HG03066 (cell line): Measurements from ENCODE around the gene DOCK4.

ENCODE experiments used
- ATAC-seq: cut with Tn5 transposase; IDR thresholded peaks from one replicate; pipeline ENCODE4 v1.9.1; 2021; ENCODE audit warnings: low read depth; ENCODE audit not compliant: unreplicated experiment

Gene DOCK4

DNA sequence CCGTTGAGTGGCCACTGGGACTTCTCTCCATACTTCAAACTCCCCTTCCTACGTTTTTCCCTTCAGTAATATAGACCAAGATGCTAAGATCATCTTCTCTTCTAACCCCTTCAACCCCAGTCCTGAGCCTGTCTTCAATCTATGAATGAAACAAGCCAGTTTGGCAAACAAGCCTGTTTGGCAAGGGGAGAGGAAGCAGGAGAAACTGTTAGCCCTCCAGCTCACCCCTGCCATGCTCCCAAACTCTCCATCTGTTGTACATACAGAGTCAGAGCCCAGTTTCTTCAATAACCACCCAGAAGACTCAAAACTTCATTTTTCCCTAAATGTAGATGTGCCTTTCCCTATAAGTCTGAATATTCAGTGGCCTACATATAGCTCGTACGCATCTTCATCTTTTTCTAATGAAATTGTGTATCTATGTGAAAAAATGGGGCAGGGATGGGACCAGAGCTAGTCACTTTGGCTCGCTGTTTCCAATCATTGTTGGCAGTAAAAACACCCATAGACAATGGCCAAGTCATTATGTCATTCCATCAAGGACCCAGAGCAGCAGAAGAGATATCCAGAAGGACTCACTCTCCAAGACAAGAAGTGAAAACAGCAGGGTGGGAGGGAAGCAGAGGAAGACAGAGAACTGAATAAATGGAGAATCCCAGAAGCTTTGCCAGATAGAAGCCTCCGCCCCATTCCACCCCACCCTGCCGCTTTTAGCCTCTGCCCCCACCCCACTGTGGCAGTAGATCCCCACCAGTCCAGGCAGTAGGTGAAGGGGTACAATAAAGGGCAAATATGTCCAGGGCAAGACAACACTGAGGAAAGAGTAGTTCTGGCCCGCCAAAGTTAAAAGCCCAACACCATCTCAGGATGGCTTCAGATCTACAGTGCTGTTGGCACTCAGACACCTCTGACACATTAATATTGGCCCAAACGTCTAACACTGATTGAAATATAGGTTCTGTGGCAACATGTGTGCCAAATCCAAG, 87.3 kb downstream of the DOCK4 start:
- ATAC-seq = no peak

DNA sequence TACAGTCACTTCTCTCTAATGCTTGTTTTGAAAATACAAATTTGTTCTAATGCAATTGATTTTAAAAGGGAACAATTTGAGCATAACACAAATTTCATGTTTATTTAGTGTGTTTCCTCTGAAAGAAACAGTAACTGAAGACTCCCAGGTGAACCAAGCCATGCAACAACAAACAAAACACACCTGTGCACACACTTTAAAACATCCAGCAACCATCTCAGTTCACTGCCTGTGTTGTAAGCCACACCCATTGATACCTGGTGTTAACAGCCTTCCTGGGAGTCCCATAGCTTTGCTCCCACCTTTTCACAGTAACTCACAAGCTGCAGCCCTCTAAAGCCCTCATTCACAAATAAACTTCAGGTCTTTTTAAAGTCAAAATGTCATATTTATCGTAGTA, 89.3 kb downstream of the DOCK4 start:
- ATAC-seq = no peak

DNA sequence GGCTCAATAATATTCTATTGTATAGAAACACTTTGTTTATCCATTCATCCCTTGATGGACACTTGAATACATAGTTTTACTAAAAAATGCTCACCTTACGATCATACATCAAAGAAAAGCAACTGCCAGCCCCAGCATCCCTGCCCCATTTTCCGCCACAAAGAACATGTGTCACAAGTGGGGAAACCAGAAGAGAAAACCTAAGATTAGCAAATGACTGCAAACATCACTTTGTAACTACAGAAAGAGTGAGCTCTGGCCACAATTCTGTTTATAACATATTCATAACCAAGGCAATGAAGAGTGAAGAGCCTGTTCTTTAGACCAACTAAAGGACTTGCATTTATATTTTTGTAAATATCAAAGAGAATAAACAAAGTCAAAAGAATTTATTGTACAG, 89.8 kb downstream of the DOCK4 start:
- no peak for ATAC-seq

DNA sequence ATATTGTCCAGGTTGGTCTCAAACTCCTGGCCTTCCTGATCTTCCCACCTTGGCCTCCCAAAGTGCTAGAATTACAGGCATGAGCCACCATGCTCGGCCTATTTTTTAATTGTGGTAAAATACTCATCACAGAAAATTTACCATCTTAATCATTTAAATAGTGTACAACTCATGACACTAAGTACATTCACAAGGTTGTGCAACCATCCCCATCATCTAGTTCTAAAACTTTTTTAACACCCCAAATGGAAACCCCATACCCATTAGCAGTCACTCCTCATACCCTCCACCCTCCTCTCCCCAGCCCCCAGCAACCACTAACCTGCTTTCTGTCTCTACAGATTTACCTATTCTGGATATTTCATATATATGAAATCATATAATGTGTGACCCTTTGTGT, 90.3 kb downstream of the DOCK4 start:
- ATAC-seq = no peak

DNA sequence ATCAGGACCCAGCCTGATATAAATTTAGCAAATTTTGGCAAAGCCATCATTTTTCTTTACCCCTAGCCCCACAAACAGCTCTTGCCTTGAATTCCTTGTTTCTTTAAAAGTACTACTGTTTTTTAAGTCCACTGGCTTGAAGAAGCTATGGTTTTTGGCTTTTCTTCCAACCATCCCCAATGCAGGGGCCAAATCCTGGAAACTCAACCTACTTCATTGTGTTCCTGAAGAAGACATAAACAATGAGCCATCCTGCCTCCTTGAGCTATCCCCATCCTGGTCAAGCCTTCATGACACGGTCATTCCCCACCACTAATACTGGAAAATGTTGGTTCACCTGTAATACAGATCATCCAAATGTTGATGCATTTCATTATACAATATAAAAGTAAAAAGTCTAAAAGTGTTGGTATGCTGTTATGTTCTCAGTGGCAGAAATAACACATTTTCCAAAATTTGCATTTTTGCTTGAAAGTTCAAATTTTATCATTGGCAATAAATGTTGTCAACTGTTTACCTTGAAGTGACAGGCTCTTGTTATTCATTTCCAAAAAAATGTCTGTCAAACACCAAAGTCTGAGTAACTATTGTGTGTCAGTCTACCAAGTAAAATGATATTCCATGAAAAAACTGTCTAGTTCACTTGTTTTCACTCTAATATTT, 92.2 kb downstream of the DOCK4 start:
- ATAC-seq = no peak

DNA sequence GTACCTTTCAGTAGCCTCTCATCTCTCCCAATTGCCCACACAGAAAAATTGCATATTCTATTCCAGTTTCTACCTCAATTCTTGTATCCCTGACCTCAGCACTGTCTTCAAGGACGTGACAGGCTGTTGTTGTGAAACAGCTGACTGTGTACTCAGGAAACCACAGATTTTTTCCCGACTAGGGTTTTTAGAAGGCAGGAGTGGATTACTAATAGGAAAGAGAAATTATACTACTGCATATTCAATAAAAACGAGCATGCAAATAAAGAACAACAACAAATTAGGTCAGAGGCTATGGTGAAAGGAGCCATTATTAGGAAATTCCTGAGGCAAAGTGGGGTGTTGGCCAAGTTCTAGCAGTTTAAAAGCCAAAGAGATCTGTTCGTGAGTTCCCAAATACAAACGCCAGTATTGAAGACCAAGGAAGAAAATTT, 93.4 kb downstream of the DOCK4 start:
- no peak for ATAC-seq

DNA sequence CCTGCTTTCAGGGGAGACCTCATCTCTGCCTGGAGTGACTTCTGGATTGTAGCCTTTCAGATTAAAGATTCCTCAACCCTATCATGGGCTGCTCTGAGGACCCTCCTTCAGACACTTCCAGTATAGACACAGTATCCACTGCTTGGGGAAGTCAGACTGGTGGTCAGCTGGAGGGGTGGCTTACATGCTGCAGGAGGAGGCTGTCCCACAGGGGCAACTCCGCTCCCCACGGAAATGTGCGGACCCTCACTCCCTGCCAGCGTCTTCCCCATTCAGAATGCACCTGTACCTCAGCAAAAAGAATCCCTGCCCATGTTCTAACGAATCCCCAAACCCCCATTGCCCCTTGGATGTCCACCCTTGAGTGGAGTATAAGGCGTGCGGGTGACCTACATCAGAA, 95.5 kb downstream of the DOCK4 start:
- ATAC-seq = no peak

DNA sequence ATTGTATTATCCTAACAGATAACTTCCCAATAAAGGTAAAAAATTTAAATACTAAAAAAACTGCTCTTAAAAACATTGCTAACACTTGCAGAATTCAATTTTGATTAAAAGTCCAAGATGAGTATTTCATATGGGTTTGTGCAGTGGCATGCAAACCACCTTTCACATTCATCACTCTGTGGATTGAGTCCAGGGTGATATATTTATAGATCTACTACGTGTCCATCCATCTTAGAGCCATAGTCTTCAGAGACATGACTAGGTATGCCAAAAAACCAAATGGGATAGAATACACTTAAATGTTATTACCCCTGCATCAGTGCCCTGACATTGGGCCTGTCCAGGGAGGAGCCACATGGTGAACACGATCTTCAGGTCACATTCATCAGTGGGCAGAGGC, 96.0 kb downstream of the DOCK4 start:
- no peak for ATAC-seq

DNA sequence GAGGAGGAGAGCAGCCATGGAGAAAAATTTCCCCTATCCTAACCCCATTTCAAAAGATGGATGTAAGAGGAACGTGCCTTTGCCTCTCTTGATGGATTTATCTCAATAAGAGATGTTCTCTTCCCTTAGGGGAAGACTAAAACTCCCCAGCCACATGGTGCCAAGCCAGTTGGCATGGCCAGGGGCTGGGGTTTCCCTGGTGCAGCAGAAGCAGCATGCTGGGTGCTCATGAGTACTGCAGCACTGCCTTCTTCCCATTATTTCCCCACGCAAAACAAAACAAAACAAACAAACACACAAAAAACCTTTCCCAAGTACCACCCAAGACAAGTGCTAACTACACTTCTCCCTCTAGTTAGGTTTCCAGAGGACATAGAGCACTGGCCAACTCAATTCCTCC, 97.2 kb downstream of the DOCK4 start:
- ATAC-seq = no peak

DNA sequence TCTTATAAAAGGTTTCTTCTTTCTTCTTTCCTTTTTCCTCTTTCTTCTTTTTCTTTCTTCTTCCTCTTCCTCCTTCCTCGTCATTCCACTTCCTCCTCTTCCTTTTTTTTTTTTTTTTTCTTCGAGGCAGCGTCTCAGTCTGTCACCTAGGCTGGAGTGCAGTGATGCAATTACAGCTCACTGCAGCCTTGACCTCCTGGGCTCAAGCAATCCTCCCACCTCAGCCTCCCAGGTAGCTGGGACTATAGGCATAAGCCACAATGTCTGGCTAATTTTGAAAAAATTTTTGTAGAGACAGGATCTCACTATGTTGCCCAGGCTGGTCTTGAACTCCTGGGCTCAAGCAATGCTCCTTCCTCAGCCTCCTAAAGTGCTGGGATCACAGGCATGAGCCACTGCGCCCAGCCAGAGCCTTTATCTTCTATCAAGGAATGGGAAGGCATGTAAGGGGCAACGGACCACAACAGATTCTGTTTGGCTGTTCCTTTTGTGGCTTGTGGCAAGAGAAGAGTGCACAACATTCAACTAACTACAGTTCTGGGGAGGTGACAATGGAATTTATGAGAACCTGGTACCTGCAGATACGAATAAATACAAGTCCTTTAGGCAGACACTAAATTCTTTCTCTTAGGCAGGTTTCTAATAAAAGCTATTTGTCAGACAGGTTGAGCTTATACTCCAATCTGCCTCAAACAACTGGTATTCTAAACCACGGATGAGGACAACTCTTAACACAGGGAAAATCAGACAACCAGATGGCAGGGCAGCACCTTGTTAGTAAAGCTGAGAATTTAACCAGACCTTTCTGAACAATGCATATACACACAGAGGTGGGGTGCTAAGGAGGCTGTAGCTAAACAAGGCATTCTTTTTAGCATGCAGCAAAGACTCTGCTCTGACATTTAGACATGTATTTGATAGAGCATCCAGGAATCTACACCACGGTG, 100.3 kb downstream of the DOCK4 start:
- ATAC-seq = no peak

DNA sequence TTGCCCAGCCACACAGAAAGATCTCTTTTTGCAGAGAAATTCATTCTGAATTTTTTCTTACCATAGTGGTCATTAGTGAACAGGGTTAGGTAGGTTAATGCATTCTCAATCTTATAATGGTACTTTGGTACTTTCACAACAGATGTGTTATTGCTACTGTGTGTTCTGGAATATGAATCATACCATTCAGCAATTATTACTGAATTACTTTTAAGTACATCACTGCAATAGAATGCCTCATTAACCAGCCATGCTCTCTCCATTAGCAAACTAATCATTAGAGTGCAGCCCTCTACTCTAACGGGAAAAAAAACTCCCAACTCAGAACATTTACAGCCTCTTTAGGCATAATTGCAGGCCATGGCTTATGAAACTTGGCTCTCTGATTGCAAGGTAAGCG, 102.1 kb downstream of the DOCK4 start:
- no peak for ATAC-seq

DNA sequence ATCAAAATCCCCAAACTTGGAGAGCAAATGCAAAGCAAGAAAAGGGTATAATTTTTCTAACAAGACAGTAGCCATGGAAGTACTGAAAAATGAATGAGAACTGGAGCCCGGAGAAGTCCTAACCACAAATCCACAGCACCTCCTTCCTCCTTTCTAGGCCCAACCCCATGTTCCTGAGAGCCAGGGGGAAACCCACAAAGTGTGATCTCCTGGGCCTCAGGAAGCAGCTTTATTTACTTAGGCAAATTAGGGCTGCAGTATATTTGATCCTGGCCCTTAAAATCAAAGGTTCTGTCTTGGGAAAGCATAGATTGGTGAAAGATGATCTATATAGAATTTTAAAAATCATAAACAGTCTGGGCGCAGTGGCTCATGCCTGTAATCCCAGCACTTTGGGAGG, 103.0 kb downstream of the DOCK4 start:
- ATAC-seq = no peak

DNA sequence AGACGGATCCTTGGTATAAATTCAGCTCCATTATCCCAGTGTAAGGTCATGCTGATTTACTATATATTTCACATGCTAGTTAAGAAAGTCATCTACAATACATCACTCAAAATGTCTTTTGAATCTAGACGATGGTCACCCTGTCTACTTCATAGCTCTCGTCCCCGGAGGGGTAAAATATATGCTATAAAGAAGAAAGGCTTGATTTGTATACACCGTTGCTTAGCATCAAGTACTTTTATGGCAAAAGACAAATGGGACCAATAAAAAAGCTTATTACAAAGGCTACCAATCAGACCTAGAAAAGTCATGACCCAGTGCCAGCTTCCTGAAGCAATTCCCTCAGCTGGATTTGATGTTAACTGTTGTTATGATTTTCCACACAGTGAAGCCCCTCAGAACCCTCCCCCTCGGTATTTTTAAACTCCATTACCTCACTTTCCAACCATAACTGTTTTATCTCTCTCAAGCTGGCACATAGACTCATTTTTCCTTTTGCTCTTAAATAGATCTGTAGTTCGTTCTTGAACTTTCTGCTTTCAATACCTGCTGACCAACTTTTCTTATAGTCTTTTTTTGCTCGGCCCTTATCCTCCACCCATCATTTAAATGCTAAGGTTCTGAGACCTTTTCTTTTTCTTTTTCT, 104.9 kb downstream of the DOCK4 start:
- no peak for ATAC-seq

DNA sequence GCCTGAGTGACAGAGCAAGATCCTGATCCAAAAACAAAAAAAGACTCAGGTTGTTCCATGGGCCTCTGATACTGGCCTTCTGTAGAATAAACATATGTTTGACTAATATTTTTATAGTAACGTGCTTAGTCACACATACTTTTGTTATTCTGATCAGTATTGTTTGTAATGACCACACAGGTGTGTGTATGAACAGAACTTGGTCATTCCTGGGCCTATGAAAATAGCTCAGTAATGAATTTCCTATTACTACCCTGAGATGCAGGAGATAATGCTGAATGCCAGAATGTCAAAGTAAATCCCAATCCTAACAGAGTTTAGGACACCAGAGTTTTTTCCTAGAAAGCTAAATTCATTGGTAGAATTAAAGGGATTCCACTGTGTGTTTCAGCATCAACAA, 108.7 kb downstream of the DOCK4 start:
- no peak for ATAC-seq

DNA sequence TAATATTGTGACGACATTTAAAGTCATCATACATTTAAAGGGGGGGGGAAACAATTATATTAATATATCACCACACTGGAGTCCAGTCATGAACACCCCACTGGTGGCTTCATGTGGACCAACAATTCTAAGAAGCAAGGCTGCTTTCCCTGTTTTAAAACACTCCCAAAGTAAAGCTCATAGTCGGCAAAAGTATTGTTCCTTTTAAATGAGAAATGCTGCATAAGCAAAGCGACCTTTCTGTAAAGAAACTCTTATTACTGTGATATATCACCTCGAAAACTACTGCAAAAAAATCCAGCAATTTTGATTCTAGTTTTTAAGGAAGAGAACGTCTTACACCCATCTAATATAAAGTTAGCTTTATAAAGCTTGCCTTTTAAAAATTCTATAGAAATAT, 112.8 kb downstream of the DOCK4 start:
- no peak for ATAC-seq

DNA sequence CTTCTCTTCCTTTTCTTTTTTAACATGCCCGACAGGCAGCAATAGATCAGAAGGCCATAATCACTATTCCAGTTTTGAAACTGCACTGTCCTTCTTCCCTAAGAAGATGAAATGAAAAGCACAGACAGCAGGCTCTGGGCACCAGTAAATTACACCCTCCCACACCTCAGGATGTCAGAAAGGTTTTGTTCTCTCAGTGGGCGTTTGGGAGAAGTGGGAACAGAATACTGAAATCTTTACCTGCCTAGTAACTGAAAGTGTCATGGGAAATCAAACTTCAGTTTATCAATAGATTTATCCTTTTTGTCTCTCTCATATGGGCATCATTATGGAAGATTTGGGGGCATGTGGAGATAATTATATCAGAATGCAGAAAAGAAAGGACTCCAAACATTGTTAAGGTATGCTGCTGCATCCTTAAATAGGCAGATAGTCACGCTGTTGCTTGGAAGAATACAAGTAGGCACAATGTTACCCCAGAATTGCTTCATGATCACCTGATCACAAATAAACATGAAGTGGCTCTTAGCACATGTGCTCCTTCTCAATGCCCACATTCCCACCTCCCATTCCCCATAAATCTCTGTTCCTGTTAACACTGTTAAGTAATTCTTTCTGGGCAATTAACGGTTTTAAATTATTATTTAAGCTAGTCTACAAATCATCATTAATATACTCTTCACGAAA, 113.3 kb downstream of the DOCK4 start:
- no peak for ATAC-seq

DNA sequence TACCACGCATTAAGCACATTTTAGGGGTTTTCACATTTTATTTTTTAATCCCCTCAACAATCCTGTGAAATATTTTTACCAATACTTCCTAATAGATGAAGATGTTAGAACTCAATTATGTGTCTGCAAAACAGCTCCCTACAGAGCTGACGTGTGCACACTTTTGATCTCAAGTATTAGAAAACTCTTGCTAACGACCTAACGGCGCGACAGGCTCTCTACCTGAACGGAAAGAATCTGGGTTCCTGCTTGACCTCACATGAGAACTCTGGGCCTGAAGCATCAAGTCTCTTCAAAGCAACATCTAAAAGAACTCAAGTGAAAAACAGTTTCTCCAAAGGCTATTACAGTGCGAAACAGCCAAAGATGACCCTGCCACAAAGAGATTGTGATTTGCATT, 113.9 kb downstream of the DOCK4 start:
- no peak for ATAC-seq

DNA sequence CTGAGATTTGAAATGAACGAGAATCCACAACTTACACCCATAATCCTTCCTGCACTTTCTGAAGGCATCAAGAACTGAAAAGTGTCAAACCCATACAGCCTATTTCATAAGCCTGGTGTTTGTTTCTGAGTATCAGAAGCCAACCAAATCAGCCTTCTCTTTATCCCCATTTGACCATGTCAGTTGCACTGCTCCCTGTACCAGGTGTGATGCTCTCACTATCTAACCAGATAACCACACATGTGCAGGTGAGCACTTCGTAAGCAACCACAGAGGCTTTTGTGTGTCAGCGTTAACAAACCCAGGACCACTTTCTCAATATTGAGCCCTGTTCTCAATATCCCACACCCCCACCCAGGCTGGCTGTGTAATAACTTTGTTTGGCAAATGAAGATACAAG, 114.4 kb downstream of the DOCK4 start:
- ATAC-seq = no peak

DNA sequence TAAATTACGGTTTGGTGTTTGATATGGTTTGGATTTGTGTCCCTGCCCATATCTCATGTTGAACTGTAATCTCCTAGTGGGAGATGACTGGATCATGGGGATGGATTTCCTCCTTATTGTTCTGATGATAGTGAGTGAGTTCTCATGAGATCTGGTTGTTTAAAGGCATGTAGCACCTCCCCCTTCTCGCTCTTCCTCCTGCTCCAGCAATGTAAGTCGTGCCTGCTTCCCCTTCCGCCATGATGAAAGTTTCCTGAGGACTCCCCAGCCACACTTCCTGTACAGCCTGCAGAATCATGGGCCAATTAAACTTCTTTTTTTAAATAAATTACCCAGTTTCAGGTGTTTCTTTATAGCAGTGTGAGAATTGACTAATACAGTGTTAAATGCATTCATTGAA, 116.6 kb downstream of the DOCK4 start:
- ATAC-seq = no peak

DNA sequence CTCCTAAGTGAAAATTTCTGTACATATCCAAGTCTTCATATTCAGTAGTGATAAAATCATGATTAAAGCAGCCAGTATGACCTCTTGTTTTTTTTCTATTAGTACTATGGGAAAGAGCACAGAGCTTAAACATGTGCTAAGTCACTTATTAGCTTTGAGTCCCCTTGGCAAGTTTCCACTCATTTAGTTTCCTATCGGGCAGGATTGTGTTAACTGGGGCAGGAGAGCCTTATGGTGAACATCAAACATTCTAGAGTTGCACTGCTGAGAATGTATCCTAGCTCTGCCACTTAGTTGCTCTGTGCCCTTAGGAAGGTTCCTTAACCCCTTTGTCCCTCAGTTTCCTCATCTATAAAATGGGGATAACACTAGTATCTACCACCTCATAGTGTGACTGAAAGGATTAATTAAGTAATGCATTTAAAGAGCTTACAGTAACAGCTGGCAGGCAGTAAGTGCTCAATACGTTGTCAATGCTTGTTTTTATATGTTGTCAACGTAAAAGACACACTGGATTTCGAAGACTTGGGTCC, 117.6 kb downstream of the DOCK4 start:
- ATAC-seq = no peak
